Measurements from ENCODE around the gene SPP2.

Gene SPP2

GRCh38 chr2:234050455-234051135 is at the start of gene SPP2:
TSS of gene SPP2 (plus strand) at chr2:234050702. CDS start at chr2:234050787, 85 bp downstream.
- no peak for DNase-seq

GRCh38 chr2:234001380-234002160 is 48.9 kb upstream of the SPP2 start:
- no peak for DNase-seq

- DNase-seq = no peak
These were observed 48.2 kb upstream of the SPP2 start for GRCh38 chr2:234002281-234002680.

GRCh38 chr2:234003972-234004617 is 46.4 kb upstream of the SPP2 start:
- no peak for DNase-seq

GRCh38 chr2:234005126-234005525 is 45.4 kb upstream of the SPP2 start:
- no peak for DNase-seq

GRCh38 chr2:234006501-234006900 is 44.0 kb upstream of the SPP2 start:
- DNase-seq = no peak

GRCh38 chr2:234014427-234014826 is 36.1 kb upstream of the SPP2 start:
- DNase-seq = no peak

- DNase-seq = no peak
These were observed 34.6 kb upstream of the SPP2 start for GRCh38 chr2:234015861-234016260.

- no peak for DNase-seq
These were observed 30.6 kb upstream of the SPP2 start for GRCh38 chr2:234019896-234020295.

- DNase-seq = no peak
These were observed 30.2 kb upstream of the SPP2 start for GRCh38 chr2:234020332-234020731.

- no peak for DNase-seq
These were observed 28.1 kb upstream of the SPP2 start for GRCh38 chr2:234022424-234022823.

- no peak for DNase-seq
These were observed 26.2 kb upstream of the SPP2 start for GRCh38 chr2:234024304-234024703.

GRCh38 chr2:234025466-234025865 is 25.0 kb upstream of the SPP2 start:
- no peak for DNase-seq

GRCh38 chr2:234025891-234026401 is 24.6 kb upstream of the SPP2 start:
- DNase-seq = no peak

GRCh38 chr2:234026693-234027254 is 23.7 kb upstream of the SPP2 start:
- no peak for DNase-seq

- no peak for DNase-seq
These were observed 22.9 kb upstream of the SPP2 start for GRCh38 chr2:234027641-234028040.

- no peak for DNase-seq
These were observed 21.3 kb upstream of the SPP2 start for GRCh38 chr2:234029150-234029733.

- no peak for DNase-seq
These were observed 19.3 kb upstream of the SPP2 start for GRCh38 chr2:234031207-234031606.

- DNase-seq = no peak
These were observed 18.1 kb upstream of the SPP2 start for GRCh38 chr2:234032279-234032856.

- no peak for DNase-seq
These were observed 17.3 kb upstream of the SPP2 start for GRCh38 chr2:234033174-234033573.

GRCh38 chr2:234033885-234034284 is 16.6 kb upstream of the SPP2 start:
- no peak for DNase-seq

- no peak for DNase-seq
These were observed 12.3 kb upstream of the SPP2 start for GRCh38 chr2:234038076-234038802.
